ENCODE measurements around the gene VAV2.

GRCh38 chr9:133843751-133844397 is 148.2 kb downstream of the VAV2 start:
- TF ChIP-seq CTCF (conservative IDR thresholded peaks at IDR 0.05; ENCODE audit: low read depth in 2 of 2) (no peak), REST (IDR thresholded peaks at IDR 0.05; ENCODE audit: unreplicated experiment) (no peak), EZH2 (IDR thresholded peaks at IDR 0.05; ENCODE audit: low read depth, unreplicated experiment) (no peak), POLR2AphosphoS5 (IDR thresholded peaks at IDR 0.05; ENCODE audit: low read depth) (no peak)

Measured in GM23338 (cell line).